Aorta (tissue), 5 donors: ENCODE measurements around the gene CFAP210. TPM values are rescaled to one million over a fixed set of nuclear protein-coding genes. Genes with fewer than 3 reads are reported as not detected.
"Not testable (repeated sequence)": the region's sequence is repeated elsewhere in the genome, so short reads cannot be mapped to it uniquely, and the experiment has no call there.

Experiments used
- ATAC-seq: fragments of 200-7000 bp; cut with Tn5 transposase; one replicate; pipeline ENCODE4 v1.9.1; 2022; ENCODE audit warnings: moderate library complexity; ENCODE audit not compliant: low FRiP score
- DNase-seq, 2 donors: peaks; one replicate each; pipeline ENCODE4 v3.0.0-alpha.2; 2020
- H3K27ac ChIP-seq, 2 donors: one replicate each; pipeline ENCODE4 v1.5.1; 2013; ENCODE audit warnings: low read length in 2 of 2, mild to moderate bottlenecking in 2 of 2, moderate library complexity in 2 of 2, control low read depth in 1 of 2, inconsistent platforms in 1 of 2, low read depth in 1 of 2
- H3K27me3 ChIP-seq, 2 donors: one replicate each; pipeline ENCODE4 v1.6.1; 2013; ENCODE audit warnings: control low read depth in 1 of 2, low read length in 1 of 2, mild to moderate bottlenecking in 1 of 2, moderate library complexity in 1 of 2; ENCODE audit not compliant: insufficient read depth in 2 of 2, control insufficient read depth in 1 of 2
- H3K36me3 ChIP-seq, 2 donors: one replicate each; pipeline ENCODE4 v1.6.1; 2013; ENCODE audit warnings: control low read depth in 1 of 2, low read length in 1 of 2, mild to moderate bottlenecking in 1 of 2; ENCODE audit not compliant: insufficient read depth in 2 of 2, control insufficient read depth in 1 of 2
- H3K4me1 ChIP-seq, 2 donors: one replicate each; pipeline ENCODE4 v1.6.1; 2013; ENCODE audit warnings: low read length in 2 of 2, control low read depth in 1 of 2, mild to moderate bottlenecking in 1 of 2, moderate library complexity in 1 of 2; ENCODE audit not compliant: insufficient read depth in 2 of 2, control insufficient read depth in 1 of 2
- H3K4me3 ChIP-seq, 2 donors: one replicate each; pipeline ENCODE4 v1.5.1; 2013; ENCODE audit warnings: low read length in 2 of 2, control low read depth in 1 of 2, mild to moderate bottlenecking in 1 of 2
- H3K9me3 ChIP-seq: one replicate; pipeline ENCODE4 v1.6.1; 2013; ENCODE audit warnings: mild to moderate bottlenecking, low read length; ENCODE audit not compliant: control insufficient read depth
- WGBS, 2 donors: extraction: QIAGEN DNeasy Blood & Tissue Kit; methylation state at CpG; one replicate each; pipeline ENCODE4 v1.1.7; 2013; 5-methylcytosine and 5-hydroxymethylcytosine counted together
- intact Hi-C, 2 donors: fragments of 100-400 bp; cut with DNase I; formaldehyde crosslinking; loops; one replicate each; pipeline versions ENCODE4 v1.14.2 to v1.15.0; 2022
- polyA plus RNA-seq, 2 donors: library from polyadenylated mRNA; stranded (reverse); fragments of 200-250 nt; gene quantifications; one replicate each; pipeline ENCODE4 v1.2.3, GENCODE V29; 2013
- total RNA-seq, 2 donors: library from RNA; stranded (reverse); fragmentation: NEBNext Ultra II Directional; extraction: Animal tissue kit (Norgen Biotek cat#: 25700); gene quantifications; one replicate each; pipeline ENCODE4 v1.2.1, GENCODE V29; 2021
- donor health status: healthy with polysubstance abuse.
- donor health status: Bipolar disorder and iron deficiency.
- donor health status: DM: no; HTN: no; CAD: no.
- donor health status: DM: no; HTN: no; CAD: no.
- donor health status: DM: yes; HTN: yes; CAD: no.

CFAP210 gene
- total and polyA plus RNA-seq, 4 donors: 0.05 to 0.58 TPM; not detected in 2

- WGBS, 2 donors: 86 to 89% methylated on average over 2 of the region's 2 CpGs
- ATAC-seq (no peak), DNase-seq (no peak)
- no peaks in the 10 kb centered on the region for H3K27me3 ChIP-seq
- intact Hi-C loops: no loop called here
- peaks cover 2% of the 10 kb centered on the region in 2 donors for H3K36me3 ChIP-seq
- H3K27ac ChIP-seq: no peak overlapping the region
- no peaks in the 10 kb centered on the region for H3K9me3 ChIP-seq
- H3K4me3 ChIP-seq: no peak overlapping the region
- H3K4me1 ChIP-seq: no peaks in the 10 kb centered on the region
Observed at GRCh38 chr2:169613876-169614275, 80.3 kb downstream of the CFAP210 start.

- ATAC-seq (no peak), DNase-seq (no peak)
- H3K4me1 ChIP-seq: no peaks in the 10 kb centered on the region
- H3K27me3 ChIP-seq: no peaks in the 10 kb centered on the region
- no peak overlapping the region for H3K27ac ChIP-seq
- intact Hi-C loops: no loop called here
- H3K4me3 ChIP-seq: no peak overlapping the region
- H3K9me3 ChIP-seq: no peaks in the 10 kb centered on the region
- 79 to 81% methylated on average over 2 of the region's 2 CpGs for WGBS, 2 donors
- peaks cover 2% of the 10 kb centered on the region in 2 donors for H3K36me3 ChIP-seq
Observed at GRCh38 chr2:169609264-169609663, 84.9 kb downstream of the CFAP210 start.

GRCh38 chr2:169599568-169599967 lies 94.6 kb downstream of the CFAP210 start:
- Histone ChIP-seq H3K4me1 (no peaks in the 10 kb centered on the region), H3K36me3 (no peaks in the 10 kb centered on the region), H3K9me3 (no peaks in the 10 kb centered on the region), H3K4me3 (no peak overlapping the region), H3K27me3 (no peaks in the 10 kb centered on the region), H3K27ac (no peak overlapping the region)
- no peak for ATAC-seq
- intact Hi-C loops: no loop called here
- no peak for DNase-seq

GRCh38 chr2:169598982-169599381 lies 95.2 kb downstream of the CFAP210 start:
- no peaks in the 10 kb centered on the region for H3K27me3 ChIP-seq

GRCh38 chr2:169596546-169596945 lies 97.7 kb downstream of the CFAP210 start:
- H3K9me3 ChIP-seq, DNase-seq, ATAC-seq, H3K27ac ChIP-seq, H3K4me1 ChIP-seq, intact Hi-C loops, H3K4me3 ChIP-seq, H3K36me3 ChIP-seq, H3K27me3 ChIP-seq: not testable (repeated sequence)
- WGBS, 2 donors: 82 to 95% methylated on average over 7 of the region's 7 CpGs

More at GRCh38 chr2:169598982-169599381, 95.2 kb downstream of the CFAP210 start:
- DNase-seq (no peak), ATAC-seq (no peak)
- WGBS, 2 donors: 89 to 94% methylated on average over 2 of the region's 2 CpGs
- Histone ChIP-seq H3K4me3 (no peak overlapping the region), H3K36me3 (no peaks in the 10 kb centered on the region), H3K9me3 (no peaks in the 10 kb centered on the region), H3K4me1 (no peaks in the 10 kb centered on the region), H3K27ac (no peak overlapping the region)
- intact Hi-C loops: no loop called here

Other genes starting within 250 kb of the CFAP210 start
- 10 to 100 TPM in 1 of 2 donors, 1 to 10 TPM in 1; 7.3 to 10.6 TPM for gene BBS5, start 214.9 kb downstream of the CFAP210 start, total RNA-seq
- gene BBS5, start 214.9 kb downstream of the CFAP210 start, polyA plus RNA-seq: 10 to 100 TPM in 1 of 2 donors, 1 to 10 TPM in 1; 1.3 to 12.6 TPM
- gene KLHL41, start 184.7 kb downstream of the CFAP210 start, total RNA-seq: under 1 TPM; 0.81 to 0.87 TPM
- under 1 TPM; 0.25 to 0.61 TPM for gene KLHL41, start 184.7 kb downstream of the CFAP210 start, polyA plus RNA-seq
- 10 to 100 TPM; 12.3 to 24.2 TPM for gene FASTKD1, start 120.5 kb downstream of the CFAP210 start, total RNA-seq
- 10 to 100 TPM in 1 of 2 donors, 1 to 10 TPM in 1; 7.0 to 17.6 TPM for gene FASTKD1, start 120.5 kb downstream of the CFAP210 start, polyA plus RNA-seq
- 10 to 100 TPM; 52.5 to 55.0 TPM for gene PPIG, start 110.1 kb downstream of the CFAP210 start, total RNA-seq
- gene PPIG, start 110.1 kb downstream of the CFAP210 start, polyA plus RNA-seq: 10 to 100 TPM; 36.2 to 42.2 TPM
- 1 to 10 TPM; 4.3 to 4.8 TPM for gene PHOSPHO2, start 64 bp upstream of the CFAP210 start, total RNA-seq
- 10 to 100 TPM in 1 of 2 donors, 1 to 10 TPM in 1; 3.4 to 13.4 TPM for gene PHOSPHO2, start 64 bp upstream of the CFAP210 start, polyA plus RNA-seq
- 10 to 100 TPM in 1 of 2 donors, 1 to 10 TPM in 1; 7.2 to 16.4 TPM for gene KLHL23, start 39.4 kb upstream of the CFAP210 start, total RNA-seq
- gene KLHL23, start 39.4 kb upstream of the CFAP210 start, polyA plus RNA-seq: 1 to 10 TPM in 1 of 2 donors, under 1 TPM in 1; 0.97 to 2.1 TPM
- gene SSB, start 104.5 kb upstream of the CFAP210 start, total RNA-seq: 10 to 100 TPM; 76.5 to 91.6 TPM
- gene SSB, start 104.5 kb upstream of the CFAP210 start, polyA plus RNA-seq: 100 to 1,000 TPM; 106 to 133 TPM
- 10 to 100 TPM; 45.8 to 60.7 TPM for gene METTL5, start 130.5 kb upstream of the CFAP210 start, total RNA-seq
- gene METTL5, start 130.5 kb upstream of the CFAP210 start, polyA plus RNA-seq: 100 to 1,000 TPM in 1 of 2 donors, 10 to 100 TPM in 1; 76.4 to 245 TPM
- gene UBR3, start 133.0 kb upstream of the CFAP210 start, total RNA-seq: 10 to 100 TPM; 58.6 to 63.9 TPM
- gene UBR3, start 133.0 kb upstream of the CFAP210 start, polyA plus RNA-seq: 10 to 100 TPM in 1 of 2 donors, 1 to 10 TPM in 1; 6.1 to 23.8 TPM